Activated naive CD8-positive, alpha-beta T cell treated with anti-CD3 and anti-CD28 coated beads, Interleukin-2, amount 50 U/mL, for 16 hours (primary cell): ENCODE results near the gene TBCA.

Experiments used
- DNase-seq: peaks from one replicate; pipeline ENCODE4 v3.0.0-alpha.2; 2020; ENCODE audit warnings: low read depth, low spot score

Gene TBCA

DNA sequence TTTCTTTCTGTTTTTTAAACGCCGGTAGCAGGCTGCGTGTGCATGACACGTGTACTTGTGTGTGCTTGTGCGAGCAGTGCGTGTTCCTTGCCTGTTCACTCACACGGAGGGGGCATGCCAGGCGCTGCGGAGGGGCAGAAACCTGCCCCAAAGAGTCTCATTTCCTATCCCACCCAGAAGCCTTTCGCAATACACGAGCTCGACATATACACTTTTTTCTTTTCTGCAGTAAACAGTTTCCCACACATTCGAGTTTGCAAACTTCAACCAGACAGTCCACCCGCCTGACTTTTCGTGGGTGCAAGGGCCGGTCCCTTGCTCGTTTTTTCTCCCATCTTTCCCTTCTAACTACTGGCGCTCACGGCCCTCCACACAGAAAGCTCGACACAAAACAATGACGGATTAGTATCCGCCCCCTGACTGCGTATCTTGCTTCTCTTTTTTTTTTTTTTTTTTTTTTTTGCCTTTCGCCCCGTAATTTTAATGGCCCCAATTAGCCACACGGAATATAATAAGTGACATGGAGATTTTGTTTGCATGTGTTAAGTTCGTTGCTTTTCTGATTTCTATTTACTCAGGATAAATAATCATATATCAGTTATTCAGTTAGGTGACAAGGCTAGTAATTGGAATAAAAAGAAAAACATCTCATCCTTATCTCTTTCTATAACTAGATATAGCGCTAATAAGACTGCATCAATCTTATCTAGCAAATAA is 132.3 kb downstream of the TBCA start:
- DNase-seq = no peak

DNA sequence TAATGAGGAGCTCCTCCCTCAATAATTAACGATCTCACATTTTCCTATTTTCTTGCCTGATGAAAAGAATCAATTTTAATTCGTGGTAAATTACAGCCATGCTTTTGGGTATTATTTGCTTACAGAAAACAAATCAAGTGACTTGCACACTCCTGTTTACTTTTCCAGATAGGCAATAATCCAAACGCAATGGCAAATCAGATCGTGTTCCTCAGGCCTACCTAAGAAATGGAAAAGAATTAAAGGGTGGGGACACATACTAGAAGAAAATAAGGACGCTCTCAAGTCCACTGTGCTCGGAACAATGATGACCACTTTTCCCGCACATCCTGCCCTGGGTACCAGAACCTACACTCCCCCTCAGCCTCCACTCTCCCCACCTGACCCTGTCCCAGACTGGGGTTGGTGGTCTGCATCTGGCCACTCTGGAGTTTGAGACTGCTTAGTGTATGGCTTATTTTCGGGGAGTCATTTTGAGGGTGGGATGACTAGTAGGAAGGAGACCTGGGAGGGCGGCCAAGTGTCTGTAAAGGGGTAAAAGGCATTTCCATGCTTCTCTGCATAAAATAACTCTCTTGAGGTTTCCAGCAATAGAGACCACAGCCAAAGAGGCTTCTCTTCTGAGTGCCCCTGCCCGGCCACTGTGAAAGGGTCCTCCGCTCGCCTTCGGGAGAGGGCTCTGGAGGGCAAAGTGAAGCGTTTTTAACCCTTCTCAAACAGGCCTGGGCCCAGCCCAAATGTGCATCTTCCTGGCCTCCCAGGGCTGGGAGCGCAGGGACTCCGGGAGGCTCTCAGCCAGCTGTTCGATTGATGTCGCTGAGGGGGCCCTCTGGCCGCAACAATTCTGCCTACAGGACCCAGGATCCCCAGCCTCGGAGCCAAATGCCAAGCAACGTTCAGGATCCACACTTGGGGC is 133.1 kb downstream of the TBCA start:
- no peak for DNase-seq

DNA sequence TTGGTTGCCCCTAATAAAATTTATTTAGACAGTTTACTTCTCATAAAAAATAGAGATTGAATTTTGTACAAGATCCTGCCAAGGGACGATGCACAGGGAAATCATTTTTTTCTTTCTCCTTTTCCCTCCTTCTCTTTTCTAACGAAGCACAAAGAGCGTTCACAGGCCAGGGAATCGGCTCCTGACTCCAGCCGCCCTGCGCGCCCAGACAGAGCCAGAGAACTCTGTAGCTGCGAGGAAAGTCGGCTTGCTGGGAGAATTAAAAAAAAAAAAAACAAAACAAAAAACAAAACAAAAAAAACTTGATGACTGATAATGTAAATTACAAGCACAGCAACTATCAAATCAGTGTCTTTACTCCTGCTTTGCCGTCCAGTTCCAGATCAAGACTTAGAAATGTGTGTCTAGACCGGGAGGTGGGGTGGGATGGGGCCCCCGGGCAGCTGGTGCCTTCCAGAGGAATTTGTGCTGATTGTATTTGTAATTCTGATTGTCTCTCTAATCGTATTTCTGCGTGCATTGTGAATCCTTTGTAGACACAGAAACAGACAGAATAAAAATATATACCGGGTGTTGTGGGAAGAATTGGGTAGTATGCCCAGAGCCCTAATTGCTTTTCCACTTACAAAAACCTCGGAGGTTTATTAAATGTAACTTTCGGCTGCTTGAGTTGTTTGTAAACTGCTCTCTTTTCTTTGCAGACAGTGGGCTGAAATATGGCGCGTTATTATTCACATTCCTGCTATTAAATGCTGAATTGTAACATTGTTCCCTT is 134.0 kb downstream of the TBCA start:
- no peak for DNase-seq

DNA sequence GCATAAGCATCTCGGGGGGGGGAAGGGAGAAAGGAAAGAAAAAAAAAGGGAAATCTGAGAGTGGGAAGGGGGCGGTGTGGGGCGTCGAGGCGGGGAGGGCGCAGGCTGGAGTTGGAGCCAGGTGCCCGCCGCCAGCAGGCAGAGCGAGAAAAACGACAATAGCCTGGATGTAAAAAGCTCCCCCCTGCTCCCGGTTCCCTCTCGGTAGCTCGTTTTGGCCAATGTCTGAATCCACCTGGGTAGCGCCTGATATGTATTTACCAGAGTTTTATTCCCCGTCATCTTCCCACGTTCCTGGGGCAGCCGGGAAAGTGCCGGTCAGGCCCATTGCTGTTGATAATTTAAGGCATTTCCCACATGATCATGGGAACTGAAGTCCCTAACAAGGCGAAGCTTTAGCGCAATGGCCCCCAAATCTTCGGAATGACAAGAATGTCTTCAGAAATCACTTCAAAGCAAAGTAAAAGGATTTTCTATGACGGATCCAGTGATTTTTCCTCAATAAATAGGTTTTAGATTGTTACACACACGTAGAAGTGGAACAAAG is 134.7 kb downstream of the TBCA start:
- DNase-seq = no peak
